ENCODE measurements around the gene HTR4. TPM values are rescaled to one million over a fixed set of nuclear protein-coding genes. Genes with fewer than 3 reads are reported as not detected.

The HTR4 gene
- total RNA-seq, 1 experiment from 2014 or later = not detected

GRCh38 chr5:148585988-148586387, 68.3 kb downstream of the HTR4 start:
- no peak overlapping the region for H3K27ac Mint-ChIP-seq (ENCODE audit: unreplicated experiment)
- no TSS peak for BruUV-seq (replicated peaks)
- CTCF ChIA-PET = interaction anchor here (1.0 kb wide), 1 partner anchor 145 kb away, joined by 3 read pairs; no protein-coding TSS in a partner anchor
- DNase-seq = no peak
- no peaks in the 10 kb centered on the region for H3K4me1 Mint-ChIP-seq (ENCODE audit: low read depth, unreplicated experiment)
- H3K9me3 Mint-ChIP-seq (ENCODE audit: low read depth, unreplicated experiment) = no peaks in the 10 kb centered on the region
- TF ChIP-seq CTCF (IDR thresholded peaks at IDR 0.05; ENCODE audit: unreplicated experiment) = no peak
- no peak overlapping the region for H3K4me3 Mint-ChIP-seq (ENCODE audit: low read depth, unreplicated experiment)
- H3K27me3 Mint-ChIP-seq (ENCODE audit: unreplicated experiment) = peaks cover 61% of the 10 kb centered on the region
- no peaks in the 10 kb centered on the region for H3K36me3 Mint-ChIP-seq (ENCODE audit: insufficient read depth, unreplicated experiment)
- intact Hi-C loops (cut with micrococcal nuclease; ENCODE audit: unreplicated experiment) = no loop called here

GRCh38 chr5:148584103-148584502, 70.2 kb downstream of the HTR4 start:
- H3K27ac Mint-ChIP-seq (ENCODE audit: unreplicated experiment) = no peak overlapping the region
- no peaks in the 10 kb centered on the region for H3K9me3 Mint-ChIP-seq (ENCODE audit: low read depth, unreplicated experiment)
- TF ChIP-seq CTCF (IDR thresholded peaks at IDR 0.05; ENCODE audit: unreplicated experiment) = no peak
- CTCF ChIA-PET = no interaction called here
- H3K36me3 Mint-ChIP-seq (ENCODE audit: insufficient read depth, unreplicated experiment) = no peaks in the 10 kb centered on the region
- intact Hi-C loops (cut with micrococcal nuclease; ENCODE audit: unreplicated experiment) = no loop called here
- peaks cover 77% of the 10 kb centered on the region for H3K27me3 Mint-ChIP-seq (ENCODE audit: unreplicated experiment)
- H3K4me1 Mint-ChIP-seq (ENCODE audit: low read depth, unreplicated experiment) = no peaks in the 10 kb centered on the region
- no peak overlapping the region for H3K4me3 Mint-ChIP-seq (ENCODE audit: low read depth, unreplicated experiment)
- no TSS peak for BruUV-seq (replicated peaks)
- DNase-seq = no peak

- no peaks in the 10 kb centered on the region for H3K4me1 Mint-ChIP-seq (ENCODE audit: low read depth, unreplicated experiment)
- intact Hi-C loops (cut with micrococcal nuclease; ENCODE audit: unreplicated experiment) = no loop called here
- no TSS peak for BruUV-seq (replicated peaks)
- no peaks in the 10 kb centered on the region for H3K9me3 Mint-ChIP-seq (ENCODE audit: low read depth, unreplicated experiment)
- TF ChIP-seq CTCF (IDR thresholded peaks at IDR 0.05; ENCODE audit: unreplicated experiment) = no peak
- peaks cover 83% of the 10 kb centered on the region for H3K27me3 Mint-ChIP-seq (ENCODE audit: unreplicated experiment)
- CTCF ChIA-PET = no interaction called here
- no peak for DNase-seq
- no peaks in the 10 kb centered on the region for H3K36me3 Mint-ChIP-seq (ENCODE audit: insufficient read depth, unreplicated experiment)
- no peak overlapping the region for H3K27ac Mint-ChIP-seq (ENCODE audit: unreplicated experiment)
- no peak overlapping the region for H3K4me3 Mint-ChIP-seq (ENCODE audit: low read depth, unreplicated experiment)
Measured at GRCh38 chr5:148583421-148583965, 70.8 kb downstream of the HTR4 start.

GRCh38 chr5:148574167-148574566, 80.2 kb downstream of the HTR4 start:
- Mint-ChIP-seq H3K4me3 (ENCODE audit: low read depth, unreplicated experiment) (no peak overlapping the region), H3K27ac (ENCODE audit: unreplicated experiment) (no peak overlapping the region), H3K9me3 (ENCODE audit: low read depth, unreplicated experiment) (no peaks in the 10 kb centered on the region), H3K27me3 (ENCODE audit: unreplicated experiment) (peaks cover 92% of the 10 kb centered on the region), H3K36me3 (ENCODE audit: insufficient read depth, unreplicated experiment) (no peaks in the 10 kb centered on the region), H3K4me1 (ENCODE audit: low read depth, unreplicated experiment) (no peaks in the 10 kb centered on the region)
- CTCF ChIA-PET = interaction anchor here (0.6 kb wide), 1 partner anchor 428 kb away, joined by 7 read pairs; no protein-coding TSS in a partner anchor
- intact Hi-C loops (cut with micrococcal nuclease; ENCODE audit: unreplicated experiment) = no loop called here
- no TSS peak for BruUV-seq (replicated peaks)
- no peak for DNase-seq
- no peak for TF ChIP-seq CTCF (IDR thresholded peaks at IDR 0.05; ENCODE audit: unreplicated experiment)

Measured in Calu3 (cell line).